ENCODE data around the gene RAP1GDS1.
A peak's percentile ranks its signal among the peaks of the same experiment; 100 is the strongest.
"Not testable (repeated sequence)": the region's sequence is repeated elsewhere in the genome, so short reads cannot be mapped to it uniquely, and the experiment has no call there.

RAP1GDS1 gene

GRCh38 chr4:98434816-98435215 is 173.6 kb downstream of the RAP1GDS1 start:
- H3K27ac ChIP-seq (ENCODE audit: low read depth, low read length), result no peak overlapping the region
- 96% methylated on average over 6 of the region's 6 CpGs for WGBS
- no peaks in the 10 kb centered on the region for H3K9me3 ChIP-seq (ENCODE audit: insufficient read depth, low read depth, low read length)

GRCh38 chr4:98444371-98444770 is 183.2 kb downstream of the RAP1GDS1 start:
- Histone ChIP-seq H3K9me3 (ENCODE audit: insufficient read depth, low read depth, low read length) (no peaks in the 10 kb centered on the region), H3K9ac (ENCODE audit: low read depth, low read length) (no peak overlapping the region), H3K36me3 (ENCODE audit: insufficient read depth, low read length) (peaks cover 10% of the 10 kb centered on the region; the same call in 1 of the 2 replicates), H3K4me1 (ENCODE audit: insufficient read depth, low read length) (no peaks in the 10 kb centered on the region), H3K27me3 (ENCODE audit: insufficient read depth, low read length) (no peaks in the 10 kb centered on the region), H3K4me3 (ENCODE audit: low read length) (no peak overlapping the region), H3K27ac (ENCODE audit: low read depth, low read length) (no peak overlapping the region)

More at GRCh38 chr4:98434816-98435215, 173.6 kb downstream of the RAP1GDS1 start:
- no peaks in the 10 kb centered on the region for H3K4me1 ChIP-seq (ENCODE audit: insufficient read depth, low read length)
- H3K4me3 ChIP-seq (ENCODE audit: low read length), result no peak overlapping the region
- H3K36me3 ChIP-seq (ENCODE audit: insufficient read depth, low read length), result peaks cover 15% of the 10 kb centered on the region; the same call in 1 of the 2 replicates
- no peaks in the 10 kb centered on the region for H3K27me3 ChIP-seq (ENCODE audit: insufficient read depth, low read length)
- H3K9ac ChIP-seq (ENCODE audit: low read depth, low read length), result no peak overlapping the region

GRCh38 chr4:98446499-98447375 is 185.6 kb downstream of the RAP1GDS1 start:
- Histone ChIP-seq H3K27me3 (ENCODE audit: insufficient read depth, low read length) (no peaks in the 10 kb centered on the region), H3K4me3 (ENCODE audit: low read length) (no peak overlapping the region), H3K9me3 (ENCODE audit: insufficient read depth, low read depth, low read length) (no peaks in the 10 kb centered on the region), H3K36me3 (ENCODE audit: insufficient read depth, low read length) (peaks cover 10% of the 10 kb centered on the region; the same call in 1 of the 2 replicates), H3K27ac (ENCODE audit: low read depth, low read length) (no peak overlapping the region), H3K9ac (ENCODE audit: low read depth, low read length) (no peak overlapping the region), H3K4me1 (ENCODE audit: insufficient read depth, low read length) (no peaks in the 10 kb centered on the region)
- 94% methylated on average over 10 of the region's 10 CpGs for WGBS

- no peaks in the 10 kb centered on the region for H3K27me3 ChIP-seq (ENCODE audit: insufficient read depth, low read length)
- no peak overlapping the region for H3K4me3 ChIP-seq (ENCODE audit: low read length)
- H3K9ac ChIP-seq (ENCODE audit: low read depth, low read length), result no peak overlapping the region
- H3K27ac ChIP-seq (ENCODE audit: low read depth, low read length), result no peak overlapping the region
- peaks cover 3% of the 10 kb centered on the region; the same call in 1 of the 2 replicates for H3K9me3 ChIP-seq (ENCODE audit: insufficient read depth, low read depth, low read length)
- WGBS, result 92% methylated on average over 5 of the region's 5 CpGs
- H3K4me1 ChIP-seq (ENCODE audit: insufficient read depth, low read length), result no peaks in the 10 kb centered on the region
- H3K36me3 ChIP-seq (ENCODE audit: insufficient read depth, low read length), result peaks cover 2% of the 10 kb centered on the region; the same call in 1 of the 2 replicates
Measured at GRCh38 chr4:98447648-98448047, 186.5 kb downstream of the RAP1GDS1 start.

GRCh38 chr4:98448908-98449307 is 187.7 kb downstream of the RAP1GDS1 start:
- no peak overlapping the region for H3K9ac ChIP-seq (ENCODE audit: low read depth, low read length)
- H3K4me1 ChIP-seq (ENCODE audit: insufficient read depth, low read length), result no peaks in the 10 kb centered on the region
- peaks cover 3% of the 10 kb centered on the region; the same call in 1 of the 2 replicates for H3K9me3 ChIP-seq (ENCODE audit: insufficient read depth, low read depth, low read length)
- H3K36me3 ChIP-seq (ENCODE audit: insufficient read depth, low read length), result no peaks in the 10 kb centered on the region
- no peak overlapping the region for H3K4me3 ChIP-seq (ENCODE audit: low read length)
- no peaks in the 10 kb centered on the region for H3K27me3 ChIP-seq (ENCODE audit: insufficient read depth, low read length)
- H3K27ac ChIP-seq (ENCODE audit: low read depth, low read length), result no peak overlapping the region

GRCh38 chr4:98452091-98452490 is 190.9 kb downstream of the RAP1GDS1 start:
- H3K4me3 ChIP-seq (ENCODE audit: low read length), result no peak overlapping the region
- H3K36me3 ChIP-seq (ENCODE audit: insufficient read depth, low read length), result no peaks in the 10 kb centered on the region
- WGBS, result 87% methylated on average over 3 of the region's 3 CpGs

GRCh38 chr4:98457422-98457821 is 196.2 kb downstream of the RAP1GDS1 start:
- WGBS, result 93% methylated on average over 9 of the region's 9 CpGs
- not testable (repeated sequence) for H3K36me3 ChIP-seq (ENCODE audit: insufficient read depth, low read length); H3K27me3 ChIP-seq (ENCODE audit: insufficient read depth, low read length); H3K27ac ChIP-seq (ENCODE audit: low read depth, low read length); H3K9ac ChIP-seq (ENCODE audit: low read depth, low read length); H3K9me3 ChIP-seq (ENCODE audit: insufficient read depth, low read depth, low read length); H3K4me3 ChIP-seq (ENCODE audit: low read length); H3K4me1 ChIP-seq (ENCODE audit: insufficient read depth, low read length)

More at GRCh38 chr4:98452091-98452490, 190.9 kb downstream of the RAP1GDS1 start:
- H3K4me1 ChIP-seq (ENCODE audit: insufficient read depth, low read length), result no peaks in the 10 kb centered on the region
- no peak overlapping the region for H3K9ac ChIP-seq (ENCODE audit: low read depth, low read length)
- H3K27ac ChIP-seq (ENCODE audit: low read depth, low read length), result no peak overlapping the region
- H3K27me3 ChIP-seq (ENCODE audit: insufficient read depth, low read length), result no peaks in the 10 kb centered on the region
- peaks cover 3% of the 10 kb centered on the region; the same call in 1 of the 2 replicates for H3K9me3 ChIP-seq (ENCODE audit: insufficient read depth, low read depth, low read length)

- WGBS, result 91% methylated on average over 2 of the region's 2 CpGs
- not testable (repeated sequence) for H3K9ac ChIP-seq (ENCODE audit: low read depth, low read length); H3K4me1 ChIP-seq (ENCODE audit: insufficient read depth, low read length)
Measured at GRCh38 chr4:98461121-98461865, 200.1 kb downstream of the RAP1GDS1 start.

GRCh38 chr4:98462487-98462886 is 201.3 kb downstream of the RAP1GDS1 start:
- Histone ChIP-seq H3K27ac (ENCODE audit: low read depth, low read length) (no peak overlapping the region), H3K4me1 (ENCODE audit: insufficient read depth, low read length) (no peaks in the 10 kb centered on the region), H3K9ac (ENCODE audit: low read depth, low read length) (no peak overlapping the region), H3K27me3 (ENCODE audit: insufficient read depth, low read length) (no peaks in the 10 kb centered on the region), H3K9me3 (ENCODE audit: insufficient read depth, low read depth, low read length) (no peaks in the 10 kb centered on the region), H3K36me3 (ENCODE audit: insufficient read depth, low read length) (no peaks in the 10 kb centered on the region), H3K4me3 (ENCODE audit: low read length) (no peak overlapping the region)

More at GRCh38 chr4:98461121-98461865, 200.1 kb downstream of the RAP1GDS1 start:
- H3K36me3 ChIP-seq (ENCODE audit: insufficient read depth, low read length); H3K27ac ChIP-seq (ENCODE audit: low read depth, low read length); H3K4me3 ChIP-seq (ENCODE audit: low read length); H3K9me3 ChIP-seq (ENCODE audit: insufficient read depth, low read depth, low read length); H3K27me3 ChIP-seq (ENCODE audit: insufficient read depth, low read length): not testable (repeated sequence)

- H3K4me3 ChIP-seq (ENCODE audit: low read length), result peak overlapping the region; percentile 57; the same call in 1 of the 2 replicates
- H3K9me3 ChIP-seq (ENCODE audit: insufficient read depth, low read depth, low read length), result no peaks in the 10 kb centered on the region
- H3K4me1 ChIP-seq (ENCODE audit: insufficient read depth, low read length), result peaks cover 5% of the 10 kb centered on the region; the same call in 1 of the 2 replicates
- H3K27me3 ChIP-seq (ENCODE audit: insufficient read depth, low read length), result no peaks in the 10 kb centered on the region
- H3K36me3 ChIP-seq (ENCODE audit: insufficient read depth, low read length), result no peaks in the 10 kb centered on the region
- 47% methylated on average over 8 of the region's 8 CpGs for WGBS
- H3K27ac ChIP-seq (ENCODE audit: low read depth, low read length), result no peak overlapping the region
- H3K9ac ChIP-seq (ENCODE audit: low read depth, low read length), result no peak overlapping the region
Measured at GRCh38 chr4:98466868-98467599, 205.8 kb downstream of the RAP1GDS1 start.

Measured in HUES64 (cell line).